Measurements from ENCODE around the gene GTF2I. TPM values are rescaled to one million over a fixed set of nuclear protein-coding genes. Genes with fewer than 3 reads are reported as not detected.
A peak's percentile ranks its signal among the peaks of the same experiment; 100 is the strongest.

Gene GTF2I
- total and polyA plus RNA-seq, 12 donors = 19.0 to 393 (median 189) TPM

DNA sequence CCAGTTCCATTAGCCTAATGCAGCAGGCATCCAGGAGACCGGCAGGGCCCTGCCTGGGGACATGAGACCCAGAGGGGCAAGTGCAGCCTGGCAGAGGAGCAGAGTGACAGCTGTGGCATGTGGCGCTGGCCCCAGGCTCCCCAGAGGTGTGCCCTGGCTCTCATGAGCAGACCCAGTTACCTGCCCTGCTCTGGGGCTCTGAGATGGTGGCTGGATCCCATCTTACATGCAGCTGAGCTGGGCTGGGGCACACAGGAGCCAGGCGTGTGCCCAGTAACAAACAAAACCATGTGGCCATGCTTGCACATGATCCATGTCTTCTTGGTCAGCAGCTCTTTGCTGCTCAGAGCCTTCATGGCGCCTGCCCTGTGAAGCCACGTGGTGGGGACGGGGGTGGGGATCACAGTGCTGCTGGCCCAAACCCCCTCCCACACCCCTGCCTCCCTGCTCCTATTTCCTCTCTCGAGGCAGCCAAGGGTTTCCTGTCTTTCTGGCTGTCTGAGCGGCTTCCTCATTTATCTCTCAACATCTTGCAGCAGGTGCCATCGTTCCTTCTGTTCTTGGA is 40.3 kb upstream of the GTF2I start:
- H3K4me3 ChIP-seq = no peak overlapping the region
- 43 to 58% (median 57%) methylated on average over 5 to 9 of the region's 9 CpGs for WGBS, 4 donors
- intact Hi-C loops (cut with DNase I) = no loop called here
- no peaks in the 10 kb centered on the region for H3K36me3 ChIP-seq (replicated peaks in 1 of 2)
- H3K27ac ChIP-seq = peak overlapping the region in 1 of 5 donors; percentile 4
- H3K4me1 ChIP-seq (replicated peaks in 1 of 2) = no peaks in the 10 kb centered on the region
- H3K27me3 ChIP-seq = no peaks in the 10 kb centered on the region
- H3K9me3 ChIP-seq (replicated peaks in 1 of 3) = no peaks in the 10 kb centered on the region
- peak in 3 of 7 donors; percentile 27 to 37 (median 32) for DNase-seq
- TF ChIP-seq POLR2A (IDR thresholded peaks at IDR 0.05) = no peak
- TF ChIP-seq, protein P1, sequence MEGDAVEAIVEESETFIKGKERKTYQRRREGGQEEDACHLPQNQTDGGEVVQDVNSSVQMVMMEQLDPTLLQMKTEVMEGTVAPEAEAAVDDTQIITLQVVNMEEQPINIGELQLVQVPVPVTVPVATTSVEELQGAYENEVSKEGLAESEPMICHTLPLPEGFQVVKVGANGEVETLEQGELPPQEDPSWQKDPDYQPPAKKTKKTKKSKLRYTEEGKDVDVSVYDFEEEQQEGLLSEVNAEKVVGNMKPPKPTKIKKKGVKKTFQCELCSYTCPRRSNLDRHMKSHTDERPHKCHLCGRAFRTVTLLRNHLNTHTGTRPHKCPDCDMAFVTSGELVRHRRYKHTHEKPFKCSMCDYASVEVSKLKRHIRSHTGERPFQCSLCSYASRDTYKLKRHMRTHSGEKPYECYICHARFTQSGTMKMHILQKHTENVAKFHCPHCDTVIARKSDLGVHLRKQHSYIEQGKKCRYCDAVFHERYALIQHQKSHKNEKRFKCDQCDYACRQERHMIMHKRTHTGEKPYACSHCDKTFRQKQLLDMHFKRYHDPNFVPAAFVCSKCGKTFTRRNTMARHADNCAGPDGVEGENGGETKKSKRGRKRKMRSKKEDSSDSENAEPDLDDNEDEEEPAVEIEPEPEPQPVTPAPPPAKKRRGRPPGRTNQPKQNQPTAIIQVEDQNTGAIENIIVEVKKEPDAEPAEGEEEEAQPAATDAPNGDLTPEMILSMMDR (IDR thresholded peaks at IDR 0.05) = no peak

DNA sequence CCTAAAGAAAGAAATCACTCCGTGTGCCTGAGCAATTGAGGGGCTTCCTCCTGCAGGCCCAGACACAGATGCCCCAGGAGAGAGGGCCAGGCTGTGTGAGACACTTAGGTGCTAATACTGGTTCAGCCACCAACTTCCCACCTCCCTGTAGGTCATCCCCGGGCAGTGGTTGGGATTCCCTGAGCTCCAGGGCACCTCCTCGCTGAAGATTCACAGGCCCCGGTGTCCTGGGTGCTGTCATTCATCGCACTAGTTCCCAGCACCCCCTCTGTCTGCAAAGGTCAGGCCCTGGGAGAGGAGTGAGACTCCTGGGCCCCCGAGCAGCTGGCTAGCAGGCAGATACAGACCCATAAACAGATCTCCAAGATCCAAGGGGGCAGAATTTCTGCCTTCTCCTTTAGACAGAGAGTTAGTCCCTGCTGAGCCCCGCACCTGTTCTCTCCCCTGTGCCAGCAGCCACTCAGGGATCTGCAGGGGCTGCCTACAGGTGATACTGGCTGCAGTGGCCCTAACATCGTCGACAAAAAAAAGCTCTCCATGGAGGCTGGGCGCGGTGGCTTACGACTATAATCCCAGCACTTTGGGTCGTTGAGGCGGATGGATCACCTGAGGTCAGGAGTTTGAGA is 38.2 kb upstream of the GTF2I start:
- DNase-seq = no peak
- WGBS, 4 donors = 84 to 95% (median 85%) methylated on average over 9 to 14 of the region's 14 CpGs
- intact Hi-C loops (cut with DNase I) = no loop called here
- H3K4me1 ChIP-seq (replicated peaks in 1 of 2) = no peaks in the 10 kb centered on the region
- no peaks in the 10 kb centered on the region for H3K9me3 ChIP-seq (replicated peaks in 1 of 3)
- no peaks in the 10 kb centered on the region for H3K27me3 ChIP-seq
- no peaks in the 10 kb centered on the region for H3K36me3 ChIP-seq (replicated peaks in 1 of 2)
- no peak for TF ChIP-seq POLR2A (IDR thresholded peaks at IDR 0.05)
- TF ChIP-seq, protein P1 (IDR thresholded peaks at IDR 0.05) = no peak
- no peak overlapping the region for H3K4me3 ChIP-seq
- no peak overlapping the region for H3K27ac ChIP-seq

DNA sequence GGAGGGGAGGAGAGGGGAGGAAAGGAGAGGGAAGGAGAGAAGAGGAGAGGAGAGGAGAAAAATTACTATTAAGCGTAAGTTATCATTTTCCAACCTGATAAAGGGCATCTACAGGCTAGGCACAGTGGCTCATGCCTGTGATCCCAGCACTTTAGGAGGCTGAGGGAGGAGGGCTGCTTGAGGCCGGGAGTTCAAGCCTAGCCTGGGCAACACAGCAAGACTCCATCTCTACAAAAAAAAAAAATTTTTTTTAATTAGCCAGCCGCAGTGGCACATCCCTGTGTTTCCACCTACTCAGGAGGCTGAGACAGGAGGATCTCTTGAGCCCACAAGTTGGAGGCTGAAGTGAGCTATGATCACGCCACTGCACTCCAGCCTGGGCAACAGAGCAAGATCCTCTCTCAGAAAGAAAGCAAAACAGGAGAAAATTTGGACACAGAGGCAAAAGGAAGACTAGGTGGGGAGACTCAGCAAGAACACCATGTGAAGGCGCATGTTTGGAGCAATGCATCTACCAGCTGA is 35.2 kb upstream of the GTF2I start:
- H3K36me3 ChIP-seq (replicated peaks in 1 of 2) = no peaks in the 10 kb centered on the region
- no peak for DNase-seq
- H3K4me3 ChIP-seq = no peak overlapping the region
- H3K4me1 ChIP-seq (replicated peaks in 1 of 2) = peaks cover 9 to 12% of the 10 kb centered on the region in 2 donors
- no peaks in the 10 kb centered on the region for H3K9me3 ChIP-seq (replicated peaks in 1 of 3)
- TF ChIP-seq, protein P1 (IDR thresholded peaks at IDR 0.05) = no peak
- no peak for TF ChIP-seq POLR2A (IDR thresholded peaks at IDR 0.05)
- 90 to 97% (median 92%) methylated on average over 5 of the region's 5 CpGs for WGBS, 4 donors
- H3K27me3 ChIP-seq = no peaks in the 10 kb centered on the region
- intact Hi-C loops (cut with DNase I) = loop anchor here in 1 of 2 donors (10.0 kb wide), 1 partner anchor 103 kb away; no protein-coding TSS in a partner anchor
- H3K27ac ChIP-seq = no peak overlapping the region

DNA sequence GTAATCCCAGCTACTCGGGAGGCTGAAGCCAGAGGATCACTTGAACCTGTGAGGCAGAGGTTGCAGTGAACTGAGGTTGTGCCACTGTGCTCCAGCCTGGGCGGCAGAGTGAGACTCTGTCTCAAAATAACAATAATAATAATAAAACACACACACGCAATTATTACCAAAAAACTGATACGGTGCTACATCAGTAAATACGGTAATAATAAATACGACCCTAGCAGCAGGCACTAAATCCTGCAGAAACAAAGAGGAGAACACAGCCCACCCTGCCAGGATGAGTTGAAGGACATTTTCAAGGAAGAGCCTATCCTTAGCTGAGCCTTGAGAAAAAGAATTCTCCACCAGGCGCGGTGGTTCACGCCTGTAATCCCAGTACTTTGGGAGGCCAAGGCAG is 34.4 kb upstream of the GTF2I start:
- H3K9me3 ChIP-seq (replicated peaks in 1 of 3) = no peaks in the 10 kb centered on the region
- peaks cover 16 to 21% of the 10 kb centered on the region in 2 donors for H3K4me1 ChIP-seq (replicated peaks in 1 of 2)
- DNase-seq = no peak
- no peak overlapping the region for H3K4me3 ChIP-seq
- H3K27me3 ChIP-seq = no peaks in the 10 kb centered on the region
- H3K27ac ChIP-seq = no peak overlapping the region
- intact Hi-C loops (cut with DNase I) = loop anchor here in 1 of 2 donors (10.0 kb wide), 1 partner anchor 102 kb away; no protein-coding TSS in a partner anchor
- TF ChIP-seq POLR2A (IDR thresholded peaks at IDR 0.05) = no peak
- TF ChIP-seq, protein P1 (IDR thresholded peaks at IDR 0.05) = no peak
- WGBS, 4 donors = 69 to 73% (median 70%) methylated on average over 9 of the region's 9 CpGs
- H3K36me3 ChIP-seq (replicated peaks in 1 of 2) = no peaks in the 10 kb centered on the region

Measured in adrenal gland (tissue), 12 donors.